K562 (cell line): Measurements from ENCODE around the gene OR52B6. TPM values are rescaled to one million over a fixed set of nuclear protein-coding genes. Genes with fewer than 3 reads are reported as not detected.

ENCODE experiments used
- ATAC-seq: fragments of 200-7000 bp; cut with Tn5 transposase; 3 replicates; pipeline ENCODE4 v1.9.1; 2020; ENCODE audit warnings: moderate library complexity
- BruUV-seq: library from RNA; stranded (reverse); fragments of 400-500 nt; replicated peaks from 2 replicates; lab custom pipeline; 2021; lab: Mats Ljungman, UMichigan
- CTCF ChIA-PET: fragments of 300-600 bp; formaldehyde crosslinking; extraction: SDS; loops from one replicate; lab custom pipeline; 2021; ENCODE audit warnings: low intra/inter-chr PET ratio; lab: Yijun Ruan, JAX
- POLR2A ChIA-PET: fragments of 300-600, 350-650 bp; sonication (Branson Sonifier 250); formaldehyde crosslinking; extraction: SDS; loops from one replicate; lab custom pipeline; 2021; ENCODE audit warnings: antibody characterized with exemption, inconsistent platforms; lab: Yijun Ruan, JAX
- DNase-seq, 4 experiments: peaks; one replicate each; pipeline versions ENCODE4 v3.0.0 to v3.0.0-alpha.2; 2011 to 2018; ENCODE audit warnings: low spot score in 3 of 4, mixed read lengths in 3 of 4; ENCODE audit errors: extremely low read depth in 1 of 4
- FAIRE-seq: peaks from 2 replicates; lab custom pipeline; 2011; peaks lifted over from hg19 to GRCh38; lab: Jason Lieb, UNC
- H2AFZ ChIP-seq: 2 replicates; pipeline ENCODE4 v1.6.0; 2011; ENCODE audit warnings: low read depth, low read length, control low read depth, inconsistent platforms
- H3K27ac ChIP-seq: fragments of 200-600 bp; 3 replicates; pipeline ENCODE4 v1.8.0; 2011; ENCODE audit warnings: low read depth, mild to moderate bottlenecking, control low read depth, inconsistent platforms, low read length, moderate library complexity, mixed read lengths; ENCODE audit errors: extremely low read depth
- H3K27me3 ChIP-seq, 2 experiments: fragments of 300-600 bp in 1 of 2; 2 replicates in 1 of 2; 3 replicates in 1 of 2; pipeline versions ENCODE4 v1.6.0 to v1.8.0; 2011; ENCODE audit warnings: inconsistent platforms in 2 of 2, low read length in 2 of 2, mild to moderate bottlenecking in 1 of 2, mixed read lengths in 1 of 2, moderate library complexity in 1 of 2; ENCODE audit not compliant: control insufficient read depth in 2 of 2, insufficient read depth in 2 of 2
- H3K36me3 ChIP-seq: fragments of 300-600 bp; 3 replicates; pipeline ENCODE4 v1.8.0; 2011; ENCODE audit warnings: mild to moderate bottlenecking, low read length, inconsistent platforms; ENCODE audit not compliant: control insufficient read depth, insufficient read depth
- H3K4me1 ChIP-seq, 2 experiments: fragments of 200-600 bp in 1 of 2; replicated peaks in 1 of 2; 2 replicates in 1 of 2; 3 replicates in 1 of 2; pipeline versions ENCODE4 v1.5.1 to v1.8.0; 2011; ENCODE audit warnings: inconsistent platforms in 2 of 2, low read length in 2 of 2, mild to moderate bottlenecking in 1 of 2, mixed read lengths in 1 of 2, moderate library complexity in 1 of 2; ENCODE audit not compliant: control insufficient read depth in 2 of 2, insufficient read depth in 2 of 2
- H3K4me2 ChIP-seq: 2 replicates; pipeline ENCODE4 v1.6.1; 2011; ENCODE audit warnings: low read length, control low read depth, inconsistent platforms, mixed read lengths; ENCODE audit not compliant: insufficient read depth
- H3K4me3 ChIP-seq: fragments of 200-600 bp; sonication (generic), shearing (Covaris generic); 2 replicates; pipeline ENCODE4 v1.5.1; 2016; ENCODE audit warnings: control low read depth, inconsistent platforms
- H3K79me2 ChIP-seq: fragments of 200-600 bp; 3 replicates; pipeline ENCODE4 v1.8.0; 2011; ENCODE audit warnings: low read length, inconsistent platforms; ENCODE audit not compliant: control insufficient read depth, insufficient read depth
- H3K9ac ChIP-seq, 2 experiments: 2 replicates each; pipeline versions ENCODE4 v1.6.0 to v1.6.1; 2011; ENCODE audit warnings: low read depth in 2 of 2, low read length in 2 of 2, control low read depth in 1 of 2, inconsistent platforms in 1 of 2, mild to moderate bottlenecking in 1 of 2, mixed read lengths in 1 of 2; ENCODE audit not compliant: insufficient read depth in 1 of 2
- H3K9me1 ChIP-seq: one replicate; pipeline ENCODE4 v1.6.0; 2011; ENCODE audit warnings: inconsistent platforms, mild to moderate bottlenecking, low read length, moderate library complexity; ENCODE audit not compliant: control insufficient read depth, insufficient read depth
- H3K9me3 ChIP-seq: replicated peaks from 2 replicates; pipeline ENCODE4 v1.5.1; 2011; ENCODE audit warnings: low read depth, low read length, inconsistent platforms; ENCODE audit not compliant: control insufficient read depth, insufficient read depth
- H4K20me1 ChIP-seq: replicated peaks from 2 replicates; pipeline ENCODE4 v1.6.1; 2011; ENCODE audit warnings: low read length, inconsistent platforms, mixed read lengths; ENCODE audit not compliant: control insufficient read depth, insufficient read depth
- ETV6 ChIP-seq, 3 experiments: fragments of 150-350 bp in 1 of 3; sonication (generic) in 1 of 3; formaldehyde crosslinking in 1 of 3; IDR thresholded peaks; 2 replicates each; pipeline versions ENCODE4 v1.6.1 to v1.8.0; 2014 to 2022; ENCODE audit warnings: borderline replicate concordance in 2 of 3, low read depth in 2 of 3, antibody characterized with exemption in 1 of 3, low read length in 1 of 3, mild to moderate bottlenecking in 1 of 3, missing genetic modification reagents in 1 of 3
- GATA2 ChIP-seq: sonication (generic); formaldehyde crosslinking; IDR thresholded peaks from 2 replicates; pipeline ENCODE4 v1.4.0; 2020; ENCODE audit warnings: mild to moderate bottlenecking, missing genetic modification reagents
- MAFG ChIP-seq: fragments of 450-650 bp; conservative IDR thresholded peaks from 2 replicates; pipeline ENCODE4 v1.6.1; 2016; ENCODE audit warnings: missing genetic modification characterization, missing compliant biosample characterization
- NR2C1 ChIP-seq, 2 experiments: fragments of 450-650 bp; IDR thresholded peaks; 2 replicates each; pipeline ENCODE4 v1.6.1; 2017; ENCODE audit warnings: mild to moderate bottlenecking in 2 of 2, antibody characterized with exemption in 1 of 2, inconsistent platforms in 1 of 2, missing compliant biosample characterization in 1 of 2, missing genetic modification characterization in 1 of 2
- RAD21 ChIP-seq, 2 experiments: fragments of 250-450 bp in 1 of 2; fragments of 450-650 bp in 1 of 2; sonication (Bioruptor Pico) in 1 of 2; formaldehyde crosslinking in 1 of 2; IDR thresholded peaks in 1 of 2; conservative IDR thresholded peaks in 1 of 2; 2 replicates each; pipeline versions ENCODE4 v1.4.0 to v1.8.0; 2020 to 2022; ENCODE audit warnings: mild to moderate bottlenecking in 2 of 2, moderate library complexity in 1 of 2
- TAF15 ChIP-seq: fragments of 200-400 bp; formaldehyde crosslinking; IDR thresholded peaks from 2 replicates; pipeline ENCODE4 v1.6.1; 2017; ENCODE audit warnings: mild to moderate bottlenecking, low read depth, low read length, moderate library complexity
- TCFL5 ChIP-seq: fragments of 250-450 bp; sonication (Bioruptor Pico); conservative IDR thresholded peaks from 2 replicates; pipeline ENCODE4 v1.6.1; 2021; ENCODE audit warnings: mild to moderate bottlenecking, moderate library complexity, matching md5 sums
- in situ Hi-C: fragments of 300-500 bp; cut with MboI; formaldehyde crosslinking; loops from 4 replicates; pipeline ENCODE4 v1.15.0; 2018; ENCODE audit warnings: inconsistent platforms, mixed read lengths
- intact Hi-C: fragments of 100-400 bp; cut with micrococcal nuclease; formaldehyde crosslinking; loops from 2 replicates; pipeline ENCODE4 v1.14.2; 2022
- polyA plus RNA-seq, 8 experiments: library from polyadenylated mRNA; depleted of rRNA in 4 of 8; stranded (reverse) in 5 of 8; unstranded in 3 of 8; fragments of >200 nt; fragmentation: Nextera tagmentation in 2 of 8; fragmentation: Illumina TruSeq in 1 of 8; extraction: Ambion mirVana in 2 of 8; extraction: Trizol in 1 of 8; gene quantifications; 2 replicates each; pipeline versions ENCODE4 v1.2.1 to v1.2.3, GENCODE V29; 2011 to 2014; ENCODE audit warnings: inconsistent platforms in 1 of 8, missing spikeins in 1 of 8
- total RNA-seq, 7 experiments: library from RNA; depleted of rRNA in 6 of 7; stranded (reverse); fragments of >200 nt in 6 of 7; fragmentation: Illumina TruSeq in 2 of 7; extraction: Trizol in 2 of 7; gene quantifications; 2 replicates each; pipeline versions ENCODE4 v1.2.1 to v1.2.3, GENCODE V29; 2011 to 2021; ENCODE audit warnings: low replicate concordance in 1 of 7
- TF ChIP-seq, protein P1 (sequence below): fragments of 150-350 bp; conservative IDR thresholded peaks from 2 replicates; pipeline ENCODE4 v1.6.1; 2014; ENCODE audit warnings: low read length
- TF ChIP-seq, protein P2 (sequence below), 2 experiments: fragments of 450-650 bp; IDR thresholded peaks; 2 replicates each; pipeline ENCODE4 v1.6.1; 2016

OR52B6 gene
- total and polyA plus RNA-seq, 9 of the 15 experiments (the other 6 are each of a cell fraction or from before 2014, with no cell fraction given) = not detected

GRCh38 chr11:5553343-5553742 is 27.3 kb upstream of the OR52B6 start:
- FAIRE-seq (no peak), DNase-seq (no peak), ATAC-seq (no peak; the same call in 2 of the 3 replicates)
- Histone ChIP-seq H3K36me3 (no peaks in the 10 kb centered on the region), H4K20me1 (no peaks in the 10 kb centered on the region), H2AFZ (no peak overlapping the region), H3K79me2 (no peaks in the 10 kb centered on the region), H3K4me1 (peaks cover 0 to 14% of the 10 kb centered on the region in 2 experiments; a peak in 3 of 5 replicates), H3K9me1 (no peaks in the 10 kb centered on the region), H3K9ac (no peak overlapping the region), H3K27me3 (no peaks in the 10 kb centered on the region), H3K9me3 (no peaks in the 10 kb centered on the region), H3K27ac (no peak overlapping the region), H3K4me3 (no peak overlapping the region), H3K4me2 (no peak overlapping the region)
- CTCF ChIA-PET = interaction anchor here (1.1 to 2.4 kb wide), 3 partner anchors 77 to 429 kb away, joined by 3 to 13 read pairs (median 3); no protein-coding TSS in a partner anchor
- intact Hi-C loops = loop anchor here (1.0 to 10.0 kb wide), 4 partner anchors 77 to 429 kb away; partner anchors contain the start of genes OR51M1 and OR51V1
- no TSS peak for BruUV-seq
- in situ Hi-C loops = no loop called here
- POLR2A ChIA-PET = interaction anchor here (0.6 kb wide), 1 partner anchor 49 kb away, joined by 3 read pairs; no protein-coding TSS in a partner anchor
- TF ChIP-seq ETV6 (IDR thresholded peaks at IDR 0.05; ENCODE audit: borderline replicate concordance in 1 of 2, low read depth in 2 of 2, low read length in 1 of 2) (no peak), ETV6 (CRISPR knock-in tag; IDR thresholded peaks at IDR 0.05; ENCODE audit: borderline replicate concordance) (no peak), NR2C1 (IDR thresholded peaks at IDR 0.05) (no peak), NR2C1 (tag; IDR thresholded peaks at IDR 0.05) (no peak), TCFL5 (CRISPR knock-in tag) (no peak), TAF15 (no peak), RAD21 (CRISPR knock-in tag; conservative IDR thresholded peaks at IDR 0.05 in 1 of 2, IDR thresholded peaks at IDR 0.05 in 1 of 2) (peak; percentile 48 to 71), MAFG (tag) (no peak), GATA2 (CRISPR knock-in tag) (0 out of 2 replicates have a peak, but pooled peaks have one; percentile 10)
- TF ChIP-seq, protein P1, sequence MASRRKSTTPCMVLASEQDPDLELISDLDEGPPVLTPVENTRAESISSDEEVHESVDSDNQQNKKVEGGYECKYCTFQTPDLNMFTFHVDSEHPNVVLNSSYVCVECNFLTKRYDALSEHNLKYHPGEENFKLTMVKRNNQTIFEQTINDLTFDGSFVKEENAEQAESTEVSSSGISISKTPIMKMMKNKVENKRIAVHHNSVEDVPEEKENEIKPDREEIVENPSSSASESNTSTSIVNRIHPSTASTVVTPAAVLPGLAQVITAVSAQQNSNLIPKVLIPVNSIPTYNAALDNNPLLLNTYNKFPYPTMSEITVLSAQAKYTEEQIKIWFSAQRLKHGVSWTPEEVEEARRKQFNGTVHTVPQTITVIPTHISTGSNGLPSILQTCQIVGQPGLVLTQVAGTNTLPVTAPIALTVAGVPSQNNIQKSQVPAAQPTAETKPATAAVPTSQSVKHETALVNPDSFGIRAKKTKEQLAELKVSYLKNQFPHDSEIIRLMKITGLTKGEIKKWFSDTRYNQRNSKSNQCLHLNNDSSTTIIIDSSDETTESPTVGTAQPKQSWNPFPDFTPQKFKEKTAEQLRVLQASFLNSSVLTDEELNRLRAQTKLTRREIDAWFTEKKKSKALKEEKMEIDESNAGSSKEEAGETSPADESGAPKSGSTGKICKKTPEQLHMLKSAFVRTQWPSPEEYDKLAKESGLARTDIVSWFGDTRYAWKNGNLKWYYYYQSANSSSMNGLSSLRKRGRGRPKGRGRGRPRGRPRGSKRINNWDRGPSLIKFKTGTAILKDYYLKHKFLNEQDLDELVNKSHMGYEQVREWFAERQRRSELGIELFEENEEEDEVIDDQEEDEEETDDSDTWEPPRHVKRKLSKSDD = no peak
- TF ChIP-seq, protein P2, sequence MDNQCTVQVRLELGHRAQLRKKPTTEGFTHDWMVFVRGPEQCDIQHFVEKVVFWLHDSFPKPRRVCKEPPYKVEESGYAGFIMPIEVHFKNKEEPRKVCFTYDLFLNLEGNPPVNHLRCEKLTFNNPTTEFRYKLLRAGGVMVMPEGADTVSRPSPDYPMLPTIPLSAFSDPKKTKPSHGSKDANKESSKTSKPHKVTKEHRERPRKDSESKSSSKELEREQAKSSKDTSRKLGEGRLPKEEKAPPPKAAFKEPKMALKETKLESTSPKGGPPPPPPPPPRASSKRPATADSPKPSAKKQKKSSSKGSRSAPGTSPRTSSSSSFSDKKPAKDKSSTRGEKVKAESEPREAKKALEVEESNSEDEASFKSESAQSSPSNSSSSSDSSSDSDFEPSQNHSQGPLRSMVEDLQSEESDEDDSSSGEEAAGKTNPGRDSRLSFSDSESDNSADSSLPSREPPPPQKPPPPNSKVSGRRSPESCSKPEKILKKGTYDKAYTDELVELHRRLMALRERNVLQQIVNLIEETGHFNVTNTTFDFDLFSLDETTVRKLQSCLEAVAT (IDR thresholded peaks at IDR 0.05) = no peak
